Measurements from ENCODE around the gene MCM3AP. TPM values are rescaled to one million over a fixed set of nuclear protein-coding genes. Genes with fewer than 3 reads are reported as not detected.

Gene MCM3AP
- total and polyA plus RNA-seq, 9 of the 15 experiments (the other 6 are each of a cell fraction or from before 2014, with no cell fraction given), result 6.5 to 179 (median 69.6) TPM

DNA sequence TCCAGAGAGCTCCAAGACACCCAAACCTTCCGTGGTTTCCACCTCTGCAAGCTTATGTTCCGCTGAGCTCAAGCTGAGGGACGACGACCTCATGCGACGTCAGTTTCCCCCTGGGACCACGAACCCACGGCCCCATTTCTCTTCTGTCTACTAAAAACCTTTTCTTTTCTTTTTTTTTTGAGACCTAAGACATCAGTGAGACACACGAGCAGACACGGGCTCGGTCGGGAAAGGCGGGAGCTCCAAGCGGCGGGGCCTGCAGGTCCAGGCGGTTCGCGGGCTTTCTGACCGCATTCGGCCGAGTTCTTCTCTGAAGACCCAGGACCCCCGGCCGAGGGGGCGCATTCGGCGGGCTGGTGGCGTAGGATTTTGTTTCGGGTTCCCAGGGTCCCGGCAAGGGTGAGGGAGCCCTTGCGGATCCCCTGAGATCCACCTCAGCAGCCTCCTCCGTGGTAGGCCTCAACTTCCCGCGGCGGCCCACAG, 37.9 kb upstream of the MCM3AP start (continued):
- TF ChIP-seq, protein P1, sequence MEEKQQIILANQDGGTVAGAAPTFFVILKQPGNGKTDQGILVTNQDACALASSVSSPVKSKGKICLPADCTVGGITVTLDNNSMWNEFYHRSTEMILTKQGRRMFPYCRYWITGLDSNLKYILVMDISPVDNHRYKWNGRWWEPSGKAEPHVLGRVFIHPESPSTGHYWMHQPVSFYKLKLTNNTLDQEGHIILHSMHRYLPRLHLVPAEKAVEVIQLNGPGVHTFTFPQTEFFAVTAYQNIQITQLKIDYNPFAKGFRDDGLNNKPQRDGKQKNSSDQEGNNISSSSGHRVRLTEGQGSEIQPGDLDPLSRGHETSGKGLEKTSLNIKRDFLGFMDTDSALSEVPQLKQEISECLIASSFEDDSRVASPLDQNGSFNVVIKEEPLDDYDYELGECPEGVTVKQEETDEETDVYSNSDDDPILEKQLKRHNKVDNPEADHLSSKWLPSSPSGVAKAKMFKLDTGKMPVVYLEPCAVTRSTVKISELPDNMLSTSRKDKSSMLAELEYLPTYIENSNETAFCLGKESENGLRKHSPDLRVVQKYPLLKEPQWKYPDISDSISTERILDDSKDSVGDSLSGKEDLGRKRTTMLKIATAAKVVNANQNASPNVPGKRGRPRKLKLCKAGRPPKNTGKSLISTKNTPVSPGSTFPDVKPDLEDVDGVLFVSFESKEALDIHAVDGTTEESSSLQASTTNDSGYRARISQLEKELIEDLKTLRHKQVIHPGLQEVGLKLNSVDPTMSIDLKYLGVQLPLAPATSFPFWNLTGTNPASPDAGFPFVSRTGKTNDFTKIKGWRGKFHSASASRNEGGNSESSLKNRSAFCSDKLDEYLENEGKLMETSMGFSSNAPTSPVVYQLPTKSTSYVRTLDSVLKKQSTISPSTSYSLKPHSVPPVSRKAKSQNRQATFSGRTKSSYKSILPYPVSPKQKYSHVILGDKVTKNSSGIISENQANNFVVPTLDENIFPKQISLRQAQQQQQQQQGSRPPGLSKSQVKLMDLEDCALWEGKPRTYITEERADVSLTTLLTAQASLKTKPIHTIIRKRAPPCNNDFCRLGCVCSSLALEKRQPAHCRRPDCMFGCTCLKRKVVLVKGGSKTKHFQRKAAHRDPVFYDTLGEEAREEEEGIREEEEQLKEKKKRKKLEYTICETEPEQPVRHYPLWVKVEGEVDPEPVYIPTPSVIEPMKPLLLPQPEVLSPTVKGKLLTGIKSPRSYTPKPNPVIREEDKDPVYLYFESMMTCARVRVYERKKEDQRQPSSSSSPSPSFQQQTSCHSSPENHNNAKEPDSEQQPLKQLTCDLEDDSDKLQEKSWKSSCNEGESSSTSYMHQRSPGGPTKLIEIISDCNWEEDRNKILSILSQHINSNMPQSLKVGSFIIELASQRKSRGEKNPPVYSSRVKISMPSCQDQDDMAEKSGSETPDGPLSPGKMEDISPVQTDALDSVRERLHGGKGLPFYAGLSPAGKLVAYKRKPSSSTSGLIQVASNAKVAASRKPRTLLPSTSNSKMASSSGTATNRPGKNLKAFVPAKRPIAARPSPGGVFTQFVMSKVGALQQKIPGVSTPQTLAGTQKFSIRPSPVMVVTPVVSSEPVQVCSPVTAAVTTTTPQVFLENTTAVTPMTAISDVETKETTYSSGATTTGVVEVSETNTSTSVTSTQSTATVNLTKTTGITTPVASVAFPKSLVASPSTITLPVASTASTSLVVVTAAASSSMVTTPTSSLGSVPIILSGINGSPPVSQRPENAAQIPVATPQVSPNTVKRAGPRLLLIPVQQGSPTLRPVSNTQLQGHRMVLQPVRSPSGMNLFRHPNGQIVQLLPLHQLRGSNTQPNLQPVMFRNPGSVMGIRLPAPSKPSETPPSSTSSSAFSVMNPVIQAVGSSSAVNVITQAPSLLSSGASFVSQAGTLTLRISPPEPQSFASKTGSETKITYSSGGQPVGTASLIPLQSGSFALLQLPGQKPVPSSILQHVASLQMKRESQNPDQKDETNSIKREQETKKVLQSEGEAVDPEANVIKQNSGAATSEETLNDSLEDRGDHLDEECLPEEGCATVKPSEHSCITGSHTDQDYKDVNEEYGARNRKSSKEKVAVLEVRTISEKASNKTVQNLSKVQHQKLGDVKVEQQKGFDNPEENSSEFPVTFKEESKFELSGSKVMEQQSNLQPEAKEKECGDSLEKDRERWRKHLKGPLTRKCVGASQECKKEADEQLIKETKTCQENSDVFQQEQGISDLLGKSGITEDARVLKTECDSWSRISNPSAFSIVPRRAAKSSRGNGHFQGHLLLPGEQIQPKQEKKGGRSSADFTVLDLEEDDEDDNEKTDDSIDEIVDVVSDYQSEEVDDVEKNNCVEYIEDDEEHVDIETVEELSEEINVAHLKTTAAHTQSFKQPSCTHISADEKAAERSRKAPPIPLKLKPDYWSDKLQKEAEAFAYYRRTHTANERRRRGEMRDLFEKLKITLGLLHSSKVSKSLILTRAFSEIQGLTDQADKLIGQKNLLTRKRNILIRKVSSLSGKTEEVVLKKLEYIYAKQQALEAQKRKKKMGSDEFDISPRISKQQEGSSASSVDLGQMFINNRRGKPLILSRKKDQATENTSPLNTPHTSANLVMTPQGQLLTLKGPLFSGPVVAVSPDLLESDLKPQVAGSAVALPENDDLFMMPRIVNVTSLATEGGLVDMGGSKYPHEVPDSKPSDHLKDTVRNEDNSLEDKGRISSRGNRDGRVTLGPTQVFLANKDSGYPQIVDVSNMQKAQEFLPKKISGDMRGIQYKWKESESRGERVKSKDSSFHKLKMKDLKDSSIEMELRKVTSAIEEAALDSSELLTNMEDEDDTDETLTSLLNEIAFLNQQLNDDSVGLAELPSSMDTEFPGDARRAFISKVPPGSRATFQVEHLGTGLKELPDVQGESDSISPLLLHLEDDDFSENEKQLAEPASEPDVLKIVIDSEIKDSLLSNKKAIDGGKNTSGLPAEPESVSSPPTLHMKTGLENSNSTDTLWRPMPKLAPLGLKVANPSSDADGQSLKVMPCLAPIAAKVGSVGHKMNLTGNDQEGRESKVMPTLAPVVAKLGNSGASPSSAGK (IDR thresholded peaks at IDR 0.05), result peak; percentile 53; the same call in 1 of the 2 replicates
- TF ChIP-seq ZNF316 (IDR thresholded peaks at IDR 0.05) (no peak), TRIM28 (IDR thresholded peaks at IDR 0.05) (no peak), ZNF146 (CRISPR knock-in tag; IDR thresholded peaks at IDR 0.05; ENCODE audit: unreplicated experiment) (no peak), GTF2A2 (tag; IDR thresholded peaks at IDR 0.05) (no peak), ZNF76 (CRISPR knock-in tag; IDR thresholded peaks at IDR 0.05; ENCODE audit: borderline replicate concordance) (0 out of 2 replicates have a peak, but pooled peaks have one; percentile 37), RBM34 (IDR thresholded peaks at IDR 0.05; ENCODE audit: borderline replicate concordance, insufficient read depth, low read length) (no peak), ZBTB1 (CRISPR knock-in tag; IDR thresholded peaks at IDR 0.05; ENCODE audit: borderline replicate concordance, low read depth) (no peak; the same call in 1 of the 2 replicates), XRCC3 (IDR thresholded peaks at IDR 0.05) (no peak), HDAC6 (IDR thresholded peaks at IDR 0.05; ENCODE audit: low read depth, low read length) (no peak), TCF7 (IDR thresholded peaks at IDR 0.05; ENCODE audit: borderline replicate concordance) (no peak), TGIF2 (CRISPR knock-in tag; IDR thresholded peaks at IDR 0.05) (no peak), FOXO4 (CRISPR knock-in tag; IDR thresholded peaks at IDR 0.05) (no peak), FOXK1 (CRISPR knock-in tag; IDR thresholded peaks at IDR 0.05; ENCODE audit: borderline replicate concordance) (peak; percentile 21; the same call in 1 of the 2 replicates), MAZ (CRISPR knock-in tag; conservative IDR thresholded peaks at IDR 0.05 in 1 of 2, IDR thresholded peaks at IDR 0.05 in 1 of 2) (no peak), ESRRA (IDR thresholded peaks at IDR 0.05; ENCODE audit: borderline replicate concordance, low read depth) (no peak)

All from K562 (cell line).